Measurements from ENCODE around the gene HINT2.

Gene HINT2

GRCh38 chr9:35774907-35775635, 39.8 kb downstream of the HINT2 start:
- no peak for DNase-seq

GRCh38 chr9:35771943-35772342, 42.9 kb downstream of the HINT2 start:
- DNase-seq: no peak

GRCh38 chr9:35771534-35771933, 43.3 kb downstream of the HINT2 start:
- DNase-seq: no peak

GRCh38 chr9:35771075-35771433, 43.8 kb downstream of the HINT2 start:
- no peak for DNase-seq

GRCh38 chr9:35769763-35770162, 45.1 kb downstream of the HINT2 start:
- DNase-seq: no peak

- DNase-seq: no peak
These were observed 47.4 kb downstream of the HINT2 start for GRCh38 chr9:35767458-35767857.

- DNase-seq: no peak
These were observed 47.8 kb downstream of the HINT2 start for GRCh38 chr9:35766997-35767396.

GRCh38 chr9:35763803-35764202, 51.0 kb downstream of the HINT2 start:
- no peak for DNase-seq

- no peak for DNase-seq
These were observed 51.7 kb downstream of the HINT2 start for GRCh38 chr9:35763181-35763580.

All from activated T-cell treated with anti-CD3 and anti-CD28 coated beads, Interleukin-2, amount 50 U/mL, for 48 hours (primary cell).